Large intestine (tissue), 3 donors: ENCODE measurements around the gene TMPRSS4. TPM values are rescaled to one million over a fixed set of nuclear protein-coding genes. Genes with fewer than 3 reads are reported as not detected.

Experiments
- DNase-seq, 2 donors: peaks; one replicate each; pipeline versions ENCODE4 v3.0.0 to v3.0.0-alpha.2; 2013
- H3K27ac ChIP-seq: one replicate; pipeline ENCODE4 v1.5.1; 2013; ENCODE audit warnings: low read length
- H3K27me3 ChIP-seq: 2 replicates; pipeline ENCODE4 v1.6.1; 2013; ENCODE audit warnings: low read length; ENCODE audit not compliant: control insufficient read depth, insufficient read depth
- H3K36me3 ChIP-seq: 2 replicates; pipeline ENCODE4 v1.6.1; 2013; ENCODE audit warnings: low read length; ENCODE audit not compliant: control insufficient read depth, insufficient read depth
- H3K4me1 ChIP-seq: one replicate; pipeline ENCODE4 v1.6.1; 2013; ENCODE audit warnings: low read length; ENCODE audit not compliant: control insufficient read depth, insufficient read depth
- H3K4me3 ChIP-seq: one replicate; pipeline ENCODE4 v1.5.1; 2013; ENCODE audit warnings: low read length
- H3K9me3 ChIP-seq: one replicate; pipeline ENCODE4 v1.6.1; 2013; ENCODE audit warnings: mild to moderate bottlenecking, low read depth, low read length, moderate library complexity; ENCODE audit not compliant: control insufficient read depth
- WGBS: methylation state at CpG from one replicate; pipeline ENCODE4 v1.1.5; 2013; ENCODE audit warnings: low lambda C conversion rate; ENCODE audit not compliant: insufficient coverage; 5-methylcytosine and 5-hydroxymethylcytosine counted together
- polyA plus RNA-seq: library from polyadenylated mRNA; unstranded; fragments of 120-200 nt; gene quantifications from one replicate; pipeline ENCODE4 v1.2.1, GENCODE V29; 2013

TMPRSS4 gene
- polyA plus RNA-seq, 1 donor: 62.6 TPM

DNA sequence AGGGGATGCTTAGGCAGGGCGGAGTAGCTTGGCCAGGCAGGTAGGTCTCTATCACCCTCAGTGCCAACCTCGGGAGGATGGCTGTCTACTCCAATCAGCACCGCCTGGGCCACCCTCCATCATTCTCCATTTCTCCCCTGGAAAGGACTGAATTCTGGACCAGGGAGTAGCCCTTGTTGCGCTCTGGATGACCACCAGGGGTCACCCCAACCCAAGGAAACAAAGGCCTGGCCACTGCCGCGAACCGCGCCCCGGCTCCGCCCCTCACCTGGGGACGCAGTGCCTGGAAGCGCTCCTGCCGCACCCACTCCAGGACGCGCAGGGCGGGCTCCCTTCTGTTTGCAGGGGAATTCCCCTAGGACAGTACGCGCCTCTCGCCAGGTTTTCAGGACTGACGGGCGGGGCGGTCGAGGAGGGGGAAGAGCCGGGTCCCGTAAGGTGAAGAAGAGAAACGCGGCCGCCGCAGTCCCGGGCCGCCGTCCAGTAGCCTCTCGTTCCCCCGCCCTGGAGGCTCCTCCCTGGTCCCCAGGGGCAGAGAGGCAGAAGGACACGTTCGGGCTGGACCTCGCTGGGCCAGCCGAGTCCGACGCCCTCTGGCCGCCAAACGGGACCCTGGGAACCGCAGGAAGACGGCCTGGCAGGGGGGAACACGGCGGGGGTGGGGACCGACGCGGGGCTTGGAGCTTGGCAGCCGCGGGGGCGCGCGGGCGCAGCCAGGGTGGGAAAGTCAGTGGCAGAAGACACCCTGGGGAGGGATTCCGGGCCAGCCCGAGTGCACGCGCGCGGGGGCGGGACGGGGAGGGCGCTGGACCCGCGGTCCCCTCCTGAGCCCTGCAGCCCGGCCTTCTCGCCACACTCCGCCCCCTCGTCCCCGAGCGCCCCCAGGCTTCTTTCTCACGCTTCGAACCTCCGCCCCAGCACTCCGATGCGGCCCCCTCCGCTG is 68.7 kb downstream of the TMPRSS4 start:
- Histone ChIP-seq H3K27me3 (peaks cover 59% of the 10 kb centered on the region), H3K4me1 (no peaks in the 10 kb centered on the region), H3K9me3 (no peaks in the 10 kb centered on the region), H3K27ac (no peak overlapping the region), H3K4me3 (peak overlapping the region; percentile 69), H3K36me3 (no peaks in the 10 kb centered on the region)
- DNase-seq: peak; percentile 89 to 90
- WGBS: no CpG with 5 or more reads among the region's 78 CpGs

DNA sequence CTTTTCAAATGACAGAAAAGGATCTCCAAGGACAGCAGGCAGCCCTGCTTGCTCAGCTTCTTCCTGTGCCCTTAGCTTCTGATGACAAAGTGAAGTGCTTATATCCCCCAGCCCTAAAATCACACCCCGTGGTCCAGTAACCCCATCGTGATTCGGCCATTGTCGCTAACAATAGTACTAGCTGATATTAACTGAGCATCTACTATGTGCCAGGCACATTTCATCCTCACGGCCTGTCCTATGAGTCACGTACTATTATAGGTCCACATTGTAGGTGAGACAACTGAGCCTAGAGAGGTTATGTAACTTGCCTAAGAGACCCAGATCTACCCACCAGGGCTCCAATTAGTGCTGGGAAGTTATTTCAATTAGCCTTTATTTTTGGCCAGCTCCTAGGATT is 69.7 kb downstream of the TMPRSS4 start:
- Histone ChIP-seq H3K27me3 (peaks cover 65% of the 10 kb centered on the region), H3K36me3 (no peaks in the 10 kb centered on the region), H3K4me3 (no peak overlapping the region), H3K9me3 (no peaks in the 10 kb centered on the region), H3K4me1 (no peaks in the 10 kb centered on the region), H3K27ac (no peak overlapping the region)
- no CpG with 5 or more reads among the region's 6 CpGs for WGBS
- DNase-seq: no peak

DNA sequence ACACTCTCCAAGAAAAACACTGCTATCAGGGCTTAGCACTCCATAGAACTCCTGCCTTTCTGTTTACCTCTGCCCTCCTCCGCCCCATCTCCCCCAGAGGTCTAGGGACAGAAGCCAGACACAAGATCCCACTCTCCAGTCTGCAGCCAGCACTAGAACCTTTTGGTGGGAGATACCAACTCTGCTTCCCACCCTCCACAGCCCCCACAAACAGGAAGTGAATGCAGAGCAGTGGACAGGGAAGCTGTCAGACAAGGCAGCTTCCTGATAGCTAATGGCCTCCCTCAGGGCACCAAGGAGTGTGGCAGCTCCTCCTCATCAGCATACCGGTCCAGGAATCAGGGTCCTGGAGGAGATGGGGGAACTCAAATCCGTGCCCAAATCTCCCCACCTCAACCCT is 70.6 kb downstream of the TMPRSS4 start:
- H3K4me1 ChIP-seq: peaks cover 7% of the 10 kb centered on the region
- peaks cover under 1% of the 10 kb centered on the region for H3K9me3 ChIP-seq
- peaks cover 74% of the 10 kb centered on the region for H3K27me3 ChIP-seq
- DNase-seq: no peak
- no peak overlapping the region for H3K27ac ChIP-seq
- no CpG with 5 or more reads among the region's 3 CpGs for WGBS
- no peak overlapping the region for H3K4me3 ChIP-seq
- no peaks in the 10 kb centered on the region for H3K36me3 ChIP-seq

DNA sequence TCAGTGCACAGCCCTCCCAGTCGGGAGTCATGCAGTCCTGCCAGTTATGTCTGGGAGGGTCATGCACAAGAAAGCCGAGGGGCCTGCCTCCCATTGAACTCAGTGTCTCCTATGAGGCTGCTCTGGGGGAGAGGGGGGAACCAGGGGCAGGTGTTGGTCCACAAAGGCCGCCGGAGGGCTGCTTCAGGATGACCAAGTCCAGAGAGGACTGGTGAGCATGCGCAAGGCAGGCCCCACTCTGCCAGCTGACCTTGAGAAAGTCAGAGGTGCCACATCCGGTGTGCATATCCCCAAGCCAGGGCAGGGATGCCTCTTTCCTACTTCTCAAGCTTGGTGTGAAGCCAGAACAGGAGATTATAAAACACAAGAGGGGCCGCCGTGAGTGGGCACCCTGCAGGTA is 71.4 kb downstream of the TMPRSS4 start:
- Histone ChIP-seq H3K27ac (no peak overlapping the region), H3K9me3 (peaks cover 3% of the 10 kb centered on the region)
- WGBS: no CpG with 5 or more reads among the region's 8 CpGs

DNA sequence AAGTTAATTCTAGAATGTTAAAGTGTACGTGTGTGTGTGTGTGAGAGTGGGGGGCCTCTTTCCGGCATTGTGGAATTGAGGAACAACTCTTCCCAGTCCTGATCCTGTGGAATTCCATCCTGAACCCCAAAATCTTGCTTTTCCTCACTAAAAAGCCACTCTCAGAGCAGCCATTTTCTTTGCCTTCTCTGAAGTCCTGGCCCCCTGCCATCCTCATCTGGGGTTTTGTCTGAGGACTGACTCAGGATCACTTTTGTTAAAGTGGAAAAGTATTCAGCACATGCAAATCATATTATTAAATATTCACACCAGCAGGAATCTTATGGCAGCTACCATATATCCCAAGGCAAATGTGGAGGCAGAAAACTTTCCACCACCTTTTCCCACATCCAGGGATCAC is 72.0 kb downstream of the TMPRSS4 start:
- WGBS: no CpG with 5 or more reads among the region's 2 CpGs
- Histone ChIP-seq H3K27ac (no peak overlapping the region), H3K4me3 (no peak overlapping the region), H3K9me3 (peaks cover 3% of the 10 kb centered on the region), H3K4me1 (peaks cover 16% of the 10 kb centered on the region), H3K27me3 (peaks cover 75% of the 10 kb centered on the region), H3K36me3 (no peaks in the 10 kb centered on the region)
- no peak for DNase-seq

More for the DNA sequence above, 71.4 kb downstream of the TMPRSS4 start:
- no peak for DNase-seq
- H3K4me3 ChIP-seq: no peak overlapping the region
- peaks cover 11% of the 10 kb centered on the region for H3K4me1 ChIP-seq
- no peaks in the 10 kb centered on the region for H3K36me3 ChIP-seq
- H3K27me3 ChIP-seq: peaks cover 74% of the 10 kb centered on the region

DNA sequence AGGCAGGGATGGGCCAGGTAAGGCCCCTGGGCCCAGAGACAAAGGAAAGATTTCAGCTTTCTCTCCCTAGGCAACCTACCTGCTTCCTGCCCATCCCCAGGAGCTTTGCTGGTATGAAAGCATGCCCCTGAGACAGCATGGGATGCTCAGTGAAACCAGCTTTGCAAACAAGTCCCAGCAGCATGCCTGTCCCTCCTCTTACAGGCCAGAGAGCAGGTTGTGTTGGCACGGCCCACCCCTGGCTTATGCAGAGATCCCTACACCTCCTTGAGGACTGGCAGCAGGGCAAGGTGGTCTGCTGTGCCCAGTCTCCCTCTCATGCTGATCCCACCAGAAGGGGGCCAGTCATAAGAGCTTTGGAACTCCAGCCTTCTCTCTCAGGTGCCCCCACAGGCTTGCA is 72.6 kb downstream of the TMPRSS4 start:
- no peaks in the 10 kb centered on the region for H3K36me3 ChIP-seq
- peaks cover 75% of the 10 kb centered on the region for H3K27me3 ChIP-seq

DNA sequence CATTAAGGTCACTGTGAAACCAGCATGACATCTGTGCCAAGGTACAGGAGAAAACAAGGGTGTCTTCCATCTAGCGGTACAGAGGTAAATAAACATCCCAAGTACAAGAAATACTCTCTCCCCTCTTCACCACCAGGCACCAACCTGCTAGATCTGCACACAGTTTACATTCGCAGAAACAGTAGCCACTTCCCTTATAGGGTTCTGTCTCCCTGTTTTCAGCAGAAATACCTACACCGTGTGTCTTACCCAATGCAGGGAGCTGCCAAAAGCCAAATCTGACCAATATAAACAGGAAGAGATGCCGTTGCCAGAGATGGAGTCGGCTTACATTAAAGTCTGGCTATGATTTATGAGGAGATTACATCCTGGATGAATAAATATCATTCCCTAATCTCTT is 74.6 kb downstream of the TMPRSS4 start:
- Histone ChIP-seq H3K4me1 (peaks cover 40% of the 10 kb centered on the region), H3K36me3 (no peaks in the 10 kb centered on the region), H3K9me3 (peaks cover 3% of the 10 kb centered on the region), H3K4me3 (no peak overlapping the region), H3K27me3 (peaks cover 89% of the 10 kb centered on the region), H3K27ac (no peak overlapping the region)
- no peak for DNase-seq
- WGBS: no CpG with 5 or more reads among the region's 5 CpGs

More for the DNA sequence above, 72.6 kb downstream of the TMPRSS4 start:
- DNase-seq: no peak
- Histone ChIP-seq H3K9me3 (peaks cover 3% of the 10 kb centered on the region), H3K4me3 (no peak overlapping the region), H3K27ac (no peak overlapping the region), H3K4me1 (peaks cover 23% of the 10 kb centered on the region)
- WGBS: no CpG with 5 or more reads among the region's 1 CpG

DNA sequence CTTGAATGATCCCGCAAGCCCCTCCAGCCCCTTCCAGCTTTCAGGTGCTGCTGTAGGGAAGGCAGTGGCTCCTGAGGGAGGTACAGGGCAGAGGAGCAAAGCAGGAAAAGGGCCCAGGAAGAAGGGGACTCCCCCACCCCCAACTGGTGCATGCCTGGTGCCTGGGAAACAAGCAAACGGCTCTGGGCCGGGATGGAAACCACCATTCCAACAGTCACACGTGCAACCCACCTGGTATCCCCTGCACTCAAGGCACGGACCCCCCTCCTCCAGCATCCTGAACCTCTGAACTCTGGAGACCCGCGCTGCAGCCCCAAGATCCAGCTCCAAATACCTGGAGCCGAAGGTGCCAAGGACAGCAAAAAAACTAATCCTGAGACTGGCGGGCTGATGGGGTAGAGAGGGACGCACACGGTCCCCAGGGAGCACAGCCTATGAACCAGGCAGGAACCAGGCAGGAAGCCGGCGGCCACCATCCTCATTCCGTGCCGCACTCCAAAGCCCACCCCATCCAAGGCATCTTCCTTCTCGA is 75.2 kb downstream of the TMPRSS4 start:
- peaks cover 90% of the 10 kb centered on the region for H3K27me3 ChIP-seq
- peaks cover 45% of the 10 kb centered on the region for H3K4me1 ChIP-seq
- peak overlapping the region; percentile 39 for H3K4me3 ChIP-seq
- WGBS: no CpG with 5 or more reads among the region's 16 CpGs
- H3K36me3 ChIP-seq: no peaks in the 10 kb centered on the region
- peaks cover 3% of the 10 kb centered on the region for H3K9me3 ChIP-seq
- H3K27ac ChIP-seq: no peak overlapping the region
- no peak for DNase-seq

DNA sequence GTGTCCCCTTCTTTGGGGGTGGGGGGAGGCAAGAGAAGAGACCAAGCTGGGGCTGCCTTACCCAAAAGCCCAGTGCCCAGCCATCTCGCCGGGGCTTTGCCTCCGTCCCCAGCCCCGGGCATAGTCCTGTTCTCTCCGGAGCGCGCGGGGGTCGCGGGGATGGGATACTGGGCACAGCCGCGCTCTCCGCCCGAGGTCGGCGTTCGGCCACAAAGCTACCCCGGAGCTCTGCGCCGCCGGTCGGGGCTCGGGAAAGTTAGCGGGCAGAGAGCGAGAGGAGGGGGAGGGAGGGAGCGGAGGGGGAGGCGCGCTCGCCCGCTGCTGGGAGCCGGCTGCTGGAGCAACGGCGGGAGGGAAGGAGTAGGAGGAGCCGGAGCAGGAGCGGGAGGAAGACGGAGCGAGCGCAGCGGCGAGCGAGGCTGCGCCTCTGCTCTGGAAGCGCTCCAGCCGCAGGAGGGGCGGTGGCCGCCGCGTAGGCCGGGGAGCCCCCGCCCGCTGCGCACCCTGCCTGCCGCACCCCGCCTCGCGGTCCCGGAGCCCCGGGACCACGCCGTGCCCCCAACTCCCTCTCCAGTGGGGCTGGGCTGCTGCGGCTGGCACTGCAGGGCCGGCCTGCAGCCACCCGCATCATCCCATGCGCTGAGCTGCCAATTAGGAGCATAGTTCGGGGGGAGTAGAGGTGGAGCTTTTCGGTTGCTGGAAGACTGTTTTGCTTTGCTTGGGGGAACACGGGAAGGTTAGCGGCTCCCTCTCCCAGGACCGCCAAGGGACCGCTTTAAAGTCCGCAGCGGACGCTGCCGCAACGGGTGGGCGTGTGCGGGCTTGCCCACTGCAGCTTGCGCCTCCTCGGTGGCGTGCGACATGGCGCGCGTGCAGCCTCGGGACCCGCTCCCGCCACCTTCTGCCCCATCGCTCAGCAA is 75.9 kb downstream of the TMPRSS4 start, which contains the start of gene SCN4B:
TSS of gene SCN4B (minus strand) at position 272 of the 920 bp plus-strand sequence. CDS start at position 122, 150 bp downstream.
- peak; percentile 54 to 75 for DNase-seq
- no CpG with 5 or more reads among the region's 88 CpGs for WGBS
- Histone ChIP-seq H3K27ac (no peak within 1 kb of the TSS), H3K36me3 (no peaks in the 10 kb centered on the region), H3K4me3 (peak within 1 kb of the TSS; percentile 39), H3K27me3 (peaks cover 93% of the 10 kb centered on the region), H3K9me3 (peaks cover 3% of the 10 kb centered on the region), H3K4me1 (peaks cover 45% of the 10 kb centered on the region)

DNA sequence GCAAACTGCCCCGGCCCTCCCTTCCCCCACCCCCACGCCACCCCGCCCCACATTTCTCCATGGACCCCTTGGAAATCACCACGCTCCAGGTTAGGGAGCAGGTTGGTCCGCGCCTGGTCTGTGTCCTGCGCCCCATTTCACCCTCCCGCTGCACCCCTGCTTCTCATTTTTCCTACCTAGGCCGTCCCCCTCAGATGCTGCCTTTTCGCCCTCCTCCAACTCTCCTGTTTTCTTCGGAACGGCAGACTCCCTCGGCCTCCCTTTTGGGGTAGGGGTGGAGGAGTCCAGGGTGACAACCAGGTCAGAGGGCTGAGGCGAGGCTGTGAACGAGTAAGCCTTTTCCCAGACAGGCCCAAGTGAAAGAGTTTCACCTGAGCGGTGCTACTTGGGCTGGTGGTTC is 76.6 kb downstream of the TMPRSS4 start:
- H3K27me3 ChIP-seq: peaks cover 93% of the 10 kb centered on the region
- H3K36me3 ChIP-seq: no peaks in the 10 kb centered on the region
- no peak for DNase-seq
- WGBS: 20% methylated on average over 1 of the region's 16 CpGs
- H3K9me3 ChIP-seq: peaks cover 3% of the 10 kb centered on the region
- no peak overlapping the region for H3K27ac ChIP-seq
- peak overlapping the region; percentile 39 for H3K4me3 ChIP-seq
- peaks cover 45% of the 10 kb centered on the region for H3K4me1 ChIP-seq
